Measurements from ENCODE around the gene RAB7A. TPM values are rescaled to one million over a fixed set of nuclear protein-coding genes. Genes with fewer than 3 reads are reported as not detected.

RAB7A gene
- total and polyA plus RNA-seq, 4 donors = 127 to 271 (median 209) TPM

GRCh38 chr3:128686465-128686864, 39.5 kb upstream of the RAB7A start:
- Histone ChIP-seq H3K9ac (ENCODE audit: insufficient read depth in 1 of 2, low read length in 2 of 2) (no peak overlapping the region), H3K27ac (ENCODE audit: low read depth in 1 of 2, low read length in 1 of 2) (no peak overlapping the region), H3K27me3 (ENCODE audit: control insufficient read depth in 3 of 3, insufficient read depth in 3 of 3, low read length in 2 of 3) (no peaks in the 10 kb centered on the region), H3K9me3 (ENCODE audit: control insufficient read depth in 4 of 4, insufficient read depth in 3 of 4, low read length in 3 of 4) (no peaks in the 10 kb centered on the region), H3K36me3 (ENCODE audit: control insufficient read depth in 4 of 4, insufficient read depth in 4 of 4, low read length in 4 of 4) (no peaks in the 10 kb centered on the region), H3K4me3 (no peak overlapping the region), H3K4me1 (ENCODE audit: control insufficient read depth in 5 of 5, insufficient read depth in 5 of 5, low read length in 5 of 5) (peaks cover 0 to 5% (median 0%) of the 10 kb centered on the region in 5 donors)
- TF ChIP-seq CTCF (IDR thresholded peaks at IDR 0.05; ENCODE audit: control extremely low read depth, extremely low read depth) = no peak
- DNase-seq = no peak
- no peak for ATAC-seq (ENCODE audit: insufficient read depth, low FRiP score)
- WGBS, 2 donors = 93 to 98% methylated on average over 8 of the region's 8 CpGs

GRCh38 chr3:128689060-128689459, 36.9 kb upstream of the RAB7A start:
- no peaks in the 10 kb centered on the region for H3K9me3 ChIP-seq (ENCODE audit: control insufficient read depth in 4 of 4, insufficient read depth in 3 of 4, low read length in 3 of 4)
- WGBS, 2 donors = 93 to 97% methylated on average over 5 of the region's 5 CpGs
- peaks cover 0 to 3% (median 0%) of the 10 kb centered on the region in 3 donors for H3K27me3 ChIP-seq (ENCODE audit: control insufficient read depth in 3 of 3, insufficient read depth in 3 of 3, low read length in 2 of 3)
- H3K4me3 ChIP-seq = no peak overlapping the region
- ATAC-seq (ENCODE audit: insufficient read depth, low FRiP score) = no peak
- no peak for TF ChIP-seq CTCF (IDR thresholded peaks at IDR 0.05; ENCODE audit: control extremely low read depth, extremely low read depth)
- no peak overlapping the region for H3K27ac ChIP-seq (ENCODE audit: low read depth in 1 of 2, low read length in 1 of 2)
- no peak for DNase-seq
- H3K9ac ChIP-seq (ENCODE audit: insufficient read depth in 1 of 2, low read length in 2 of 2) = no peak overlapping the region
- no peaks in the 10 kb centered on the region for H3K4me1 ChIP-seq (ENCODE audit: control insufficient read depth in 5 of 5, insufficient read depth in 5 of 5, low read length in 5 of 5)
- H3K36me3 ChIP-seq (ENCODE audit: control insufficient read depth in 4 of 4, insufficient read depth in 4 of 4, low read length in 4 of 4) = no peaks in the 10 kb centered on the region

GRCh38 chr3:128693696-128694095, 32.3 kb upstream of the RAB7A start:
- Histone ChIP-seq H3K9me3 (ENCODE audit: control insufficient read depth in 4 of 4, insufficient read depth in 3 of 4, low read length in 3 of 4) (no peaks in the 10 kb centered on the region), H3K4me3 (no peak overlapping the region), H3K27ac (ENCODE audit: low read depth in 1 of 2, low read length in 1 of 2) (no peak overlapping the region), H3K36me3 (ENCODE audit: control insufficient read depth in 4 of 4, insufficient read depth in 4 of 4, low read length in 4 of 4) (no peaks in the 10 kb centered on the region), H3K9ac (ENCODE audit: insufficient read depth in 1 of 2, low read length in 2 of 2) (no peak overlapping the region), H3K4me1 (ENCODE audit: control insufficient read depth in 5 of 5, insufficient read depth in 5 of 5, low read length in 5 of 5) (peaks cover 0 to 2% (median 0%) of the 10 kb centered on the region in 5 donors), H3K27me3 (ENCODE audit: control insufficient read depth in 3 of 3, insufficient read depth in 3 of 3, low read length in 2 of 3) (peaks cover 0 to 3% (median 0%) of the 10 kb centered on the region in 3 donors)
- WGBS, 2 donors = 57 to 74% methylated on average over 2 of the region's 2 CpGs
- TF ChIP-seq CTCF (IDR thresholded peaks at IDR 0.05; ENCODE audit: control extremely low read depth, extremely low read depth) = no peak
- DNase-seq = no peak
- ATAC-seq (ENCODE audit: insufficient read depth, low FRiP score) = no peak

- DNase-seq (no peak), ATAC-seq (ENCODE audit: insufficient read depth, low FRiP score) (no peak)
- Histone ChIP-seq H3K36me3 (ENCODE audit: control insufficient read depth in 4 of 4, insufficient read depth in 4 of 4, low read length in 4 of 4) (no peaks in the 10 kb centered on the region), H3K27me3 (ENCODE audit: control insufficient read depth in 3 of 3, insufficient read depth in 3 of 3, low read length in 2 of 3) (peaks cover 0 to 3% (median 0%) of the 10 kb centered on the region in 3 donors), H3K27ac (ENCODE audit: low read depth in 1 of 2, low read length in 1 of 2) (no peak overlapping the region), H3K9me3 (ENCODE audit: control insufficient read depth in 4 of 4, insufficient read depth in 3 of 4, low read length in 3 of 4) (no peaks in the 10 kb centered on the region), H3K4me3 (no peak overlapping the region), H3K4me1 (ENCODE audit: control insufficient read depth in 5 of 5, insufficient read depth in 5 of 5, low read length in 5 of 5) (peaks cover 0 to 2% (median 0%) of the 10 kb centered on the region in 5 donors), H3K9ac (ENCODE audit: insufficient read depth in 1 of 2, low read length in 2 of 2) (no peak overlapping the region)
- no peak for TF ChIP-seq CTCF (IDR thresholded peaks at IDR 0.05; ENCODE audit: control extremely low read depth, extremely low read depth)
- WGBS, 2 donors = 35 to 73% methylated on average over 8 of the region's 8 CpGs
Measured at GRCh38 chr3:128697341-128697740, 28.6 kb upstream of the RAB7A start.
